PC-9 (cell line): ENCODE data around the gene SMIM9.
"Not testable (repeated sequence)": the region's sequence is repeated elsewhere in the genome, so short reads cannot be mapped to it uniquely, and the experiment has no call there.

Experiments
- CTCF ChIP-seq: fragments of 200-600 bp; sonication (generic); conservative IDR thresholded peaks from 2 replicates; pipeline ENCODE4 v1.6.1; 2017; ENCODE audit warnings: mixed run types, antibody characterized with exemption, mild to moderate bottlenecking, moderate library complexity
- EZH2 ChIP-seq: fragments of 200-600 bp; sonication (generic); IDR thresholded peaks from 2 replicates; pipeline ENCODE4 v1.8.0; 2017; ENCODE audit warnings: antibody characterized with exemption, low read depth

- not testable (repeated sequence) for TF ChIP-seq CTCF, EZH2
Observed at GRCh38 chrX:154816326-154816898, 18.1 kb downstream of the SMIM9 start.
